ENCODE measurements around the gene ACOT13. TPM values are rescaled to one million over a fixed set of nuclear protein-coding genes. Genes with fewer than 3 reads are reported as not detected.
A peak's percentile ranks its signal among the peaks of the same experiment; 100 is the strongest.

The ACOT13 gene
- total RNA-seq = 11.1 and 18.7 TPM in 2 replicates

DNA sequence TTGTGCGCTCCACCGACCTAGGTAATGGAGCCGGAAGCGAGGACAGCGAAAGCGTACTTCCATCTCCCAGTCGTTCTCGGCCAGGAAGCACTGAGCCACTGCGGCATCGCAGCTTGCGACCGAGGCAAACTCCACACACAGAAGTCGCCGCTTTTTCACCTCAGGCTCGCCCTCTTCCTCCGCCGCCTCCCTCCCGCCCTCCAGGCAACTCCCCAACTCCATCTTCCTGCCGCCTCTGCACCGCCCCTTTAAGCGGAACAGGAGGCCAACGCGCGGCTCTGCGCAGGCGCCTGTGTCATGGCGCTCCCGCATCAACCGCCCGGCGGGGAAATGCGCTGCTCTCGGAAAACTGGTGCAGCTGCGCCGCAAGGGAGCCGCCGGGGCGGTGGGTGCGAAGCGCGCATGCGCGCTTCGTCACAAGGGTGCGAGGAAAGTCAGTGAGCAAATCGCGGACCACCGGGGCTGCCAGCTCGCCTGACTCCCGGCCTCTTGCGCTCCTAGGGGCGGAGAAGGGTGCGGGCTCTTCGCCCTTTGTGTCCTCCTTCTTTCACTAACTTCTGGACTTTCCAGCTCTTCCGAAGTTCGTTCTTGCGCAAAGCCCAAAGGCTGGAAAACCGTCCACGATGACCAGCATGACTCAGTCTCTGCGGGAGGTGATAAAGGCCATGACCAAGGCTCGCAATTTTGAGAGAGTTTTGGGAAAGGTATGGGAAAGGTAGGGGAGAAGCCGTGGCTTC, at the start of gene ACOT13, which contains the start of gene TDP2:
TSS of gene ACOT13 (plus strand) at position 437 of the 737 bp plus-strand sequence. CDS start at position 624, 187 bp downstream.
TSS of gene TDP2 (minus strand) at position 259 of the 737 bp plus-strand sequence. CDS start at position 222, 37 bp downstream.
- FAIRE-seq (no peak), DNase-seq (ENCODE audit: low read depth) (peak; percentile 91)
- Histone ChIP-seq H3K27me3 (ENCODE audit: control insufficient read depth, insufficient read depth, low read length) (no peaks in the 10 kb centered on the region), H3K36me3 (ENCODE audit: control insufficient read depth, insufficient read depth, low read length) (no peaks in the 10 kb centered on the region), H3K4me3 (ENCODE audit: low read depth, low read length) (peak within 1 kb of the TSS; percentile 68)
- TF ChIP-seq, protein P1, sequence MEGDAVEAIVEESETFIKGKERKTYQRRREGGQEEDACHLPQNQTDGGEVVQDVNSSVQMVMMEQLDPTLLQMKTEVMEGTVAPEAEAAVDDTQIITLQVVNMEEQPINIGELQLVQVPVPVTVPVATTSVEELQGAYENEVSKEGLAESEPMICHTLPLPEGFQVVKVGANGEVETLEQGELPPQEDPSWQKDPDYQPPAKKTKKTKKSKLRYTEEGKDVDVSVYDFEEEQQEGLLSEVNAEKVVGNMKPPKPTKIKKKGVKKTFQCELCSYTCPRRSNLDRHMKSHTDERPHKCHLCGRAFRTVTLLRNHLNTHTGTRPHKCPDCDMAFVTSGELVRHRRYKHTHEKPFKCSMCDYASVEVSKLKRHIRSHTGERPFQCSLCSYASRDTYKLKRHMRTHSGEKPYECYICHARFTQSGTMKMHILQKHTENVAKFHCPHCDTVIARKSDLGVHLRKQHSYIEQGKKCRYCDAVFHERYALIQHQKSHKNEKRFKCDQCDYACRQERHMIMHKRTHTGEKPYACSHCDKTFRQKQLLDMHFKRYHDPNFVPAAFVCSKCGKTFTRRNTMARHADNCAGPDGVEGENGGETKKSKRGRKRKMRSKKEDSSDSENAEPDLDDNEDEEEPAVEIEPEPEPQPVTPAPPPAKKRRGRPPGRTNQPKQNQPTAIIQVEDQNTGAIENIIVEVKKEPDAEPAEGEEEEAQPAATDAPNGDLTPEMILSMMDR (IDR thresholded peaks at IDR 0.05; ENCODE audit: insufficient read depth, low read length, severe bottlenecking) = peak; percentile 58

DNA sequence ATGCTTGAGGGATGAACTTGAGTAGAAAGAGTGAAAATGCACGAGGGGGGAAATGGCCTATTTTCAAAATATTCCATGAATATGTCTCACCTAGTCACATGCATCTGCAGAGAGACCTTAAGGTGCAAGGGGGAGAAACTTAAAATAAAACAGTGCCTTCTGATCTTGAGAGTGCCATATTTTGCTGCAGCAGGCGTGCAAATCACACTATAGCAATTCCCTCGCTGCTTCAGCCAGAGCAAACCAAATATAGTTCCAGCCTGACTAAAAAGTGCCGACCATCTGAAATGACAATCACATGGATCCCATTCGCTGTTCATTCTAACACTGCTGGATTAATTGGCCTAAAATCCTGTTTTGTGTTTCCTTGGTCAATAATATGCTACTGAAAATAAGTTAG, 47.2 kb upstream of the ACOT13 start:
- DNase-seq (ENCODE audit: low read depth) (no peak), FAIRE-seq (no peak)
- Histone ChIP-seq H3K27me3 (ENCODE audit: control insufficient read depth, insufficient read depth, low read length) (no peaks in the 10 kb centered on the region), H3K4me3 (ENCODE audit: low read depth, low read length) (no peak overlapping the region), H3K36me3 (ENCODE audit: control insufficient read depth, insufficient read depth, low read length) (no peaks in the 10 kb centered on the region)
- TF ChIP-seq, protein P1 (IDR thresholded peaks at IDR 0.05; ENCODE audit: insufficient read depth, low read length, severe bottlenecking) = no peak

DNA sequence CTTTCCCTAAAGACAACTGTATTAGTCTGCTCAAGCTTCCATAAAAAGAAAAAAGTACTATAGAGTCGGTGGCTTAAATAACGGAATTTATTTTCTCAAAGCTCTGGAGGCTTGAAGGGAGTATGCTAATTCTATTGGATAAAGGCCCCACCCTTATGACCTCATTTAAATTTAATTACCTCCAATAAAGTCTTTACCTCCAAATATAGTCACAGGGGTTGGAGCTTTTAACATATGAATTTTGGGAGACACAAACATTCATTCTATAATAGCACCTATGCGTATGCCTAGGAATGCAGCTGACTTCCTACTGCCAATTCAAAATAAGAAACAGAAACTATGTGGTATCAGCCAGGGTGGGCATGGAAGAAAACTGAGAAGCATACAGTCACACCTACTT, 46.2 kb upstream of the ACOT13 start:
- H3K36me3 ChIP-seq (ENCODE audit: control insufficient read depth, insufficient read depth, low read length) = no peaks in the 10 kb centered on the region
- FAIRE-seq = no peak
- no peaks in the 10 kb centered on the region for H3K27me3 ChIP-seq (ENCODE audit: control insufficient read depth, insufficient read depth, low read length)
- no peak overlapping the region for H3K4me3 ChIP-seq (ENCODE audit: low read depth, low read length)
- no peak for DNase-seq (ENCODE audit: low read depth)
- TF ChIP-seq, protein P1 (IDR thresholded peaks at IDR 0.05; ENCODE audit: insufficient read depth, low read length, severe bottlenecking) = no peak

DNA sequence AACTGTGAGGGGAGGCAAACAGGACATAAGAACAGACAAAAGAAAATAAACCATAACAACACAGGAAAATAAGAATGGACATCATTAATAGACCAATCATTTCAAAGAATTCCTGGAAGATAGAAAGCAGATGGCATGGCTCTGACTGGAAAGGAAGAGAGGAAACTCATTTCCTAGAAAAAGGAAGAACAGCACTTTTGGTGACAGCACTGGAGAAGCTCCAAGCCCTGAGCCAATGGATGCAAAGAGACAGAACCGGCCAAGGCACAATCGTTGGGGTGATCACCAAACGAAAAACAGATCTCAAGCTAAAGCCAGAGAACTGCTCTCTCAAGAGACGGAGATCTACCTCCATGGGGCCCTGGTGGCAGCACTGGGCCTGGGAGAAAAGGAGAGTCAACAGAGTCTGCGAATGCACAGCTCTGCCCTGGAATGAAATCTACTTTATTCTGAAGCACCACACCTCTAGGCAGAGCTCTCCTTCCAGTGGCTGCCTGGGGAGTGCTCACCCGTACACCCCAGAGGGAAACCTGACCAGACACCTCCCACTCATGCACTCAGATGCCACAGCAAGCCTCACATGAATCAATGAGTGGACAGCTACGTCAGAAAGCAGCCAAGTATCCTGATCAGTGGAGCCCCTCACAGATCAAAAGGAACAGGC, 45.1 kb upstream of the ACOT13 start:
- Histone ChIP-seq H3K36me3 (ENCODE audit: control insufficient read depth, insufficient read depth, low read length) (no peaks in the 10 kb centered on the region), H3K27me3 (ENCODE audit: control insufficient read depth, insufficient read depth, low read length) (no peaks in the 10 kb centered on the region), H3K4me3 (ENCODE audit: low read depth, low read length) (no peak overlapping the region)
- TF ChIP-seq, protein P1 (IDR thresholded peaks at IDR 0.05; ENCODE audit: insufficient read depth, low read length, severe bottlenecking) = no peak
- DNase-seq (ENCODE audit: low read depth) (no peak), FAIRE-seq (no peak)

DNA sequence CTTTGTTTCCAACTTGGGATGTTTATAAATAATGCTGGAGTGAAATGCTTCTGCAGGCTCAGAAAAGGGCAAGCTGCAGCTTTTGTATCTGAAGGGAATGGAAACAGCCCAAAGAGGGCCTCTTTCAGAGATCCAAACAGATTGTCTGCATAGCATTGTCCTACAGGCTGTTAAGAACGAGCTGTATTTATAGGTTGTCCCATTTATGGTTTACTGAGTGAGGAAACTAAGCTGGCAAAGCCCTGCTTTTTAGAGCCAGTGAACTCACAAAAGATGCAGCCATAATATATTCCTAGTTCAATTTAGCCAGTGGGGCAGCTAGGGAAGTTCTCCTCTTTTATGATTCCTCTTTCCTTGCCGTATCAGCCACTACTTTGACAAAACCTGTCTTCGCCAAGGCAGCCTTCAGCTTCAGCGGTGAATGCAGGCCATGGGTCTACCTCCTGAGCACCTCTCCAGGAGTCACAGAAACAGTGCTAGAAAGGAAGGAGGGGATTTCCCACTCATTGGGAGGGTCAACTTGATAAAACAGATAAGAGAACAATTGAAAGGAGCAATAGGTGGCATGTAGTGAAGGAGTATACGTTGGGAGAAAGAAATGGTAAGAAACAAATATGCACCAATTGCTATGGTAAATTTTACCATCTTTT, 35.9 kb upstream of the ACOT13 start:
- TF ChIP-seq, protein P1 (IDR thresholded peaks at IDR 0.05; ENCODE audit: insufficient read depth, low read length, severe bottlenecking) = no peak
- H3K36me3 ChIP-seq (ENCODE audit: control insufficient read depth, insufficient read depth, low read length) = no peaks in the 10 kb centered on the region
- no peak for DNase-seq (ENCODE audit: low read depth)
- H3K4me3 ChIP-seq (ENCODE audit: low read depth, low read length) = no peak overlapping the region
- FAIRE-seq = no peak
- no peaks in the 10 kb centered on the region for H3K27me3 ChIP-seq (ENCODE audit: control insufficient read depth, insufficient read depth, low read length)

Measured in bronchial epithelial cell (primary cell).